ENCODE data around the gene CEP295NL. TPM values are rescaled to one million over a fixed set of nuclear protein-coding genes. Genes with fewer than 3 reads are reported as not detected.
A peak's percentile ranks its signal among the peaks of the same experiment; 100 is the strongest.

CEP295NL gene
- total and polyA plus RNA-seq, 2 of the 8 experiments (the other 6 are each of a cell fraction or from before 2014, with no cell fraction given) = 0.06 to 2.0 TPM

DNA sequence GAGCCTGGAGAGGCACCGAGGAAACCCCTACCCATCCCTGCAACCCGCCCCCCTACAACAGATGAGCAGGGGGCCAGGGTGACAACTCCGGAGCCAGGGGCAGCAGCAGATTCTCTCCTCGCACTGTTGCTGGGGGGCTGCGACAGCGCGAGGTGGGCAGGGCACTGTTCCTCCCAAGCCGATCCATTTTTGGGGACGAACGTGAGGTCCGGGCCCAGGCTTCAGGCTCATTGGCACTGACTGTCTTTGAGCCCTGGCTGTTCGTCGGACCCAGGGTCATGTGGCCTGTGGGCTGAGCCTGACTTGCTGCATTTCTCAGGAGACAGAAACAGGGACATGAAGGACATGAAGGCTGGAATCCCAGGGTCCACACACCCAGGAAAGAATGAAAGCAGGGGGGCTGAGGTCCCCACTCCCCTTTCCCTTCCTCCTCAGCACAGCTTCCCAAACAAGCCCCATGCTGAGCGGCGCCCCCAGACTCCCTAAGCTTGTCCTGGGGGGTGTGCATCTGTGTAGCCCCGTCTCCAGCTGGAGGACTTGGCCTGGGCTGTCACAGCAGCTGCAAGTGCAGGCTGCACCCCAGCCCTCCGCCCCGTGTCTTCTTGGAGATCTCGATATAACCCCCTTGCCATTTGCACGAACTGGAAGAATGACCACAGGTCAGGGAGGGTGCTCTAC is 18.7 kb downstream of the CEP295NL start:
- DNase-seq (ENCODE audit: low read depth in 1 of 2, low spot score in 2 of 2) = peak in 1 of 2 experiments; percentile 62
- H2AFZ ChIP-seq (ENCODE audit: low read length) = 0 out of 2 replicates have a peak overlapping the region, but pooled peaks have one; percentile 13

More for the DNA sequence above, 18.7 kb downstream of the CEP295NL start:
- H2BK15ac ChIP-seq (ENCODE audit: low read length) = 0 out of 2 replicates have a peak overlapping the region, but pooled peaks have one; percentile 12
- H3K14ac ChIP-seq (ENCODE audit: insufficient read length) = no peak overlapping the region
- peak overlapping the region; percentile 75 for H4K91ac ChIP-seq (replicated peaks; ENCODE audit: insufficient read length, low read length)
- peak overlapping the region; percentile 12 for H3K4ac ChIP-seq (replicated peaks; ENCODE audit: insufficient read length, low read depth, low read length)
- no peak overlapping the region for H3K23ac ChIP-seq (ENCODE audit: insufficient read length)
- no peak for FAIRE-seq
- H2BK20ac ChIP-seq (ENCODE audit: low read length) = no peak overlapping the region
- H2BK5ac ChIP-seq (ENCODE audit: low read depth, low read length) = peak overlapping the region; percentile 69; the same call in 1 of the 2 replicates
- H4K5ac ChIP-seq (ENCODE audit: insufficient read length, low read depth, low read length) = peak overlapping the region; percentile 5
- peak overlapping the region; percentile 85 for H3K18ac ChIP-seq (ENCODE audit: extremely low read depth, low read length)
- TF ChIP-seq ATF3 (IDR thresholded peaks at IDR 0.05; ENCODE audit: insufficient read depth, low read depth, low read length) (no peak), BRCA1 (IDR thresholded peaks at IDR 0.05; ENCODE audit: low read depth, low read length) (no peak), JUN (IDR thresholded peaks at IDR 0.05; ENCODE audit: low read depth, low read length) (no peak)
- TF ChIP-seq, protein P1, sequence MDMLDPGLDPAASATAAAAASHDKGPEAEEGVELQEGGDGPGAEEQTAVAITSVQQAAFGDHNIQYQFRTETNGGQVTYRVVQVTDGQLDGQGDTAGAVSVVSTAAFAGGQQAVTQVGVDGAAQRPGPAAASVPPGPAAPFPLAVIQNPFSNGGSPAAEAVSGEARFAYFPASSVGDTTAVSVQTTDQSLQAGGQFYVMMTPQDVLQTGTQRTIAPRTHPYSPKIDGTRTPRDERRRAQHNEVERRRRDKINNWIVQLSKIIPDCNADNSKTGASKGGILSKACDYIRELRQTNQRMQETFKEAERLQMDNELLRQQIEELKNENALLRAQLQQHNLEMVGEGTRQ (IDR thresholded peaks at IDR 0.05; ENCODE audit: low read length) = peak; percentile 9; the same call in 1 of the 2 replicates
- 67% methylated on average over 17 of the region's 20 CpGs; no CpG with 5 or more reads in 1 of the 2 experiments for whole genome bisulfite sequencing, 2 experiments (ENCODE audit: extremely low coverage in 1 of 2, insufficient coverage in 1 of 2, insufficient read length in 1 of 2, insufficient replicate concordance in 2 of 2, low coverage in 1 of 2, low lambda C conversion rate in 2 of 2, missing lambda C conversion rate in 1 of 2)
- no peak overlapping the region for H3K56ac ChIP-seq (replicated peaks; ENCODE audit: insufficient read length, low read depth, low read length)
- ChIA-PET CTCF (ENCODE audit: partially characterized antibody) (interaction anchor here (0.6 to 2.8 kb wide), 7 partner anchors 12 to 1126 kb away, joined by 3 to 12 read pairs (median 4); no protein-coding TSS in a partner anchor), POLR2A (ENCODE audit: partially characterized antibody) (interaction anchor here (0.9 to 1.6 kb wide), 5 partner anchors 10 to 39 kb away, joined by 3 to 4 read pairs (median 3); no protein-coding TSS in a partner anchor)
- H3K4me2 ChIP-seq (ENCODE audit: insufficient read depth in 1 of 2, low read depth in 2 of 2, low read length in 2 of 2) = peak overlapping the region; percentile 41 to 63
- H3K23me2 ChIP-seq (ENCODE audit: low read depth, low read length) = no peaks in the 10 kb centered on the region
- H3K36me3 ChIP-seq (ENCODE audit: control insufficient read depth in 2 of 4, insufficient read depth in 4 of 4, low read length in 3 of 4) = peaks cover 0 to 2% (median 0%) of the 10 kb centered on the region in 4 experiments; a peak in 1 of 8 replicates
- H3K4me3 ChIP-seq (ENCODE audit: extremely low read depth in 1 of 4, insufficient read depth in 2 of 4, low read depth in 3 of 4, low read length in 4 of 4) = peak overlapping the region in 2 of 4 experiments; percentile 3 to 41; a peak in 4 of 8 replicates
- 0 out of 2 replicates have a peak overlapping the region, but pooled peaks have one; percentile 40 for H2AK5ac ChIP-seq (ENCODE audit: low read depth, low read length)
- H3K9me3 ChIP-seq (ENCODE audit: insufficient read depth in 2 of 2, low read depth in 1 of 2, low read length in 1 of 2) = no peaks in the 10 kb centered on the region
- H3K27me3 ChIP-seq (replicated peaks in 1 of 4; ENCODE audit: control insufficient read depth in 3 of 4, extremely low read depth in 1 of 4, insufficient read depth in 3 of 4, low read length in 3 of 4) = no peaks in the 10 kb centered on the region; a peak in 1 of 7 replicates
- peaks cover 2 to 7% of the 10 kb centered on the region in 2 experiments for H4K20me1 ChIP-seq (replicated peaks in 1 of 2; ENCODE audit: control insufficient read depth in 1 of 2, insufficient read depth in 2 of 2, low read length in 2 of 2)
- H3K9ac ChIP-seq (replicated peaks in 1 of 4; ENCODE audit: extremely low read depth in 1 of 4, low read depth in 3 of 4, low read length in 3 of 4) = peak overlapping the region in 2 of 4 experiments; percentile 2 to 34; a peak in 3 of 7 replicates
- no peaks in the 10 kb centered on the region; the same call in 1 of the 2 replicates for H3K79me1 ChIP-seq (ENCODE audit: low read depth, low read length)
- H4K8ac ChIP-seq (ENCODE audit: extremely low read depth, insufficient read depth, low read length) = no peak overlapping the region
- peak overlapping the region; percentile 65; the same call in 1 of the 2 replicates for H2BK12ac ChIP-seq (ENCODE audit: low read depth, low read length)
- peaks cover 0 to 29% (median 20%) of the 10 kb centered on the region in 4 experiments; a peak in 6 of 7 replicates for H3K4me1 ChIP-seq (replicated peaks in 1 of 4; ENCODE audit: control insufficient read depth in 3 of 4, insufficient read depth in 4 of 4, low read length in 3 of 4)
- peaks cover 0 to 11% of the 10 kb centered on the region in 2 experiments; a peak in 1 of 4 replicates for H3K79me2 ChIP-seq (ENCODE audit: control insufficient read depth in 1 of 2, insufficient read depth in 2 of 2, low read length in 2 of 2)
- H3K27ac ChIP-seq (ENCODE audit: low read depth, low read length) = peak overlapping the region; percentile 15; the same call in 1 of the 2 replicates
- no peak overlapping the region for H2BK120ac ChIP-seq (replicated peaks; ENCODE audit: low read depth, low read length)

Measured in H1 (cell line).